IPS DF 19.7 (cell line): ENCODE data around the gene CDK11B.
"Not testable (repeated sequence)": the region's sequence is repeated elsewhere in the genome, so short reads cannot be mapped to it uniquely, and the experiment has no call there.

Experiments used
- DNase-seq: peaks from one replicate; pipeline ENCODE4 v3.0.0-alpha.2; 2013; ENCODE audit warnings: low read depth, low spot score

Gene CDK11B

GRCh38 chr1:1683104-1683905, 24.5 kb upstream of the CDK11B start:
- DNase-seq, result no peak

GRCh38 chr1:1680912-1681273, 22.1 kb upstream of the CDK11B start:
- DNase-seq, result no peak

- no peak for DNase-seq
These were observed 21.5 kb upstream of the CDK11B start for GRCh38 chr1:1680031-1680911.

- DNase-seq, result no peak
These were observed 20.0 kb upstream of the CDK11B start for GRCh38 chr1:1678581-1679380.

GRCh38 chr1:1677718-1678580, 19.1 kb upstream of the CDK11B start:
- no peak for DNase-seq

GRCh38 chr1:1676087-1676486, 17.3 kb upstream of the CDK11B start:
- DNase-seq, result not testable (repeated sequence)

GRCh38 chr1:1675218-1675617, 16.4 kb upstream of the CDK11B start:
- DNase-seq, result not testable (repeated sequence)

GRCh38 chr1:1674806-1675205, 16.0 kb upstream of the CDK11B start:
- DNase-seq, result not testable (repeated sequence)

GRCh38 chr1:1672181-1672965, 13.6 kb upstream of the CDK11B start:
- DNase-seq, result no peak

GRCh38 chr1:1671365-1672119, 12.7 kb upstream of the CDK11B start:
- no peak for DNase-seq

GRCh38 chr1:1670866-1671265, 12.1 kb upstream of the CDK11B start:
- DNase-seq, result no peak

GRCh38 chr1:1669468-1670440, 10.9 kb upstream of the CDK11B start:
- DNase-seq, result no peak

- DNase-seq, result no peak
These were observed 7.7 kb upstream of the CDK11B start for GRCh38 chr1:1666526-1666925.

- no peak for DNase-seq
These were observed 7.0 kb upstream of the CDK11B start for GRCh38 chr1:1665815-1666251.

GRCh38 chr1:1664941-1665814, 6.4 kb upstream of the CDK11B start:
- no peak for DNase-seq

- DNase-seq, result not testable (repeated sequence)
These were observed 5.5 kb upstream of the CDK11B start for GRCh38 chr1:1664318-1664717.
